Activated CD4-positive, alpha-beta T cell treated with anti-CD3 and anti-CD28 coated beads, Interleukin-2, amount 50 U/mL, for 48 hours (primary cell): ENCODE results near the gene NFASC.

ENCODE experiments used
- DNase-seq, 2 experiments: peaks; one replicate each; pipeline ENCODE4 v3.0.0-alpha.2; 2020

The NFASC gene

GRCh38 chr1:205016075-205016474, 145.4 kb downstream of the NFASC start:
- DNase-seq, result no peak

- no peak for DNase-seq
Observed at GRCh38 chr1:205016584-205016983, 145.9 kb downstream of the NFASC start.

DNA sequence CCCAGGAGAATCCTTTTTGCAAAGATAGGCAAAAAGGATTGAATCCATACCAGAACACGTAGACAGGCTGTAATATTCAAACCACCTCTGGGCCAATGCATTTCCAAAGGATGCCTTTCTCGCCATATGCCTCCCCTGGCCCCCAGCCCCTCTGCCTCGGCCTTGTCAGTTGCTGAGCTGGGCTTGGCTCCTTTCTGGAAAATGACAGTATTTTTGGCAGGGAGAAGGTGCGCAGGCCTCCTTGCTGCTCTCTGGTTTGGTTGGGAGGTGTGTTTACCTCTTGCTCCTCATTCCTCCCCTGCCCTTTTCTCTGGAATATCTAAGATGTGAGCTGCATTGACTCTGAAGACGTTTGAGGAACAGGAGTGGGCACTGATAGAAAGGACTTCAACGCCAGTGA, 146.3 kb downstream of the NFASC start:
- DNase-seq, result no peak

DNA sequence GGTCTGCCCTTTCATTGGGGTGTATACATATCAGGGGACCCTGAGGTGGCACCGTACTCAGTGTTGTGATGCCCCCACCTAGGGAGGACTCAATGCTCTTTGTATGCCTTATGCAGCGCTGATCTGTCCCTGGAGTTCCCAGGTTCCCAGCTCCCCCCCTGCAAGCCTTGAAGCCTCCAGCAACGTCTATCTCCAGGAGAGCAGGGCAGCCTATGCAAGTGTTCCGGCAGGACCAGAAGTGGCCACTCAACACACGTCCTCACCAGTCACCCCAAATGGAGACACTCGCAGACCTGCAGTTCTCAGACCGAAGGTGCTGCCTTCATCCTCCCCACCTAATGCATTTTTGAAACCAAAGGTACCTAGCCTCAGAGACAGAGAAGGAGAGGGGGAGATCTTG, 147.1 kb downstream of the NFASC start:
- no peak for DNase-seq

- DNase-seq, result no peak
Observed at GRCh38 chr1:205018381-205018780, 147.7 kb downstream of the NFASC start.

DNA sequence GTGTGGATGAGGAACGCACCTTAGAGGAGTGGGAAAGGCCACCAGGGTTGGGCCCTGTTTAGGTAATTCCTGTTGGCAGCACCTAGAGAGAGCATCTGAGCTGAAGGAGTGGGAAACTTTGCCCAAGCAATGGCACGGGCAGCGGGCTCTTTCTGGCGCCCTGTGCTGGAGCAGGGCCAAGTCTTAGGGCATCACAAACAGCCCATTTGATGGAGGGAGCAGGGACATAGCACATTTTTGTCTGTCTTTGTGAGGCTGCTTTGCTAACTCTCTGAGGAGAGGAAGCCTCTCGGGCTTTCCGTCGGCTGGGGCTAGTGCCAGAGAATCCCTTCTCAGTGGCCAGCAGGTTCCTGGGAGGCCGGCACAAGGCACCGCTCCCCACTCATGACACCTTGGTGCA, 149.8 kb downstream of the NFASC start:
- no peak for DNase-seq

DNA sequence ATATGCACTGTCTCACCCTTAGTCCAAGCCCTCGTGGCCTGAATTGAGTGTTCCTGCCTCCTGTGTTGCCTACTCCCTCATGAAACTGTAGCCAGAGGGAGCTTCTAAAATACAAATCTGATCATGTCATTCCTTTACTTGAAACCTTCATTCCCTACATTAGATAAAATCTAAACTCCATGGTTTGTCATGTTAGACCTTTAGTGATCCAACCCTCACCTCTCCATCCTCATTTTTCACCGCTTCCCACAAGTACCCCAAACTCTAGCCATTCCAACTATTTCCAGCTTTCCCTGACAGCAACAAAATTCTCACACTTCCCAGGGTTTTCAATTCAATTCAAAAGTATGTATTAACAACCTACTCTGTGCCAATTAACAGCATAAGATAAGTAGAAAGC, 154.0 kb downstream of the NFASC start:
- DNase-seq, result no peak

DNA sequence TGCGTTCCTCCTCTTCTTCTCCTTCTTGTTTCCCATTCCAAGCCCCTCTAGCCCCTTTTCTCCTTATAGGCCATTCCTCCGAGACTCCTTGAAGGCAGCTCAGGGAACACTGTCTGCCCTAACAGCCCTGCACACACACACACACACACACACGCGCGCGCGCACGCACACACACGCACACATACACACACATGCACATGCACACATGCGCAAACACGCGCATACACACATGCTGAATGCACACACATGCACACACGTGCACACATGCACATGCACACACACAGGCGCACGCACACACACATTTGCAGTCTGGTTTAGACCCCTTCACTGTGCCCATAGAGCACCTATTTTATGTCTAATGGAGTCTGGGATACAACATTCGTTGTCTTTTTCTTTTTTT, 154.6 kb downstream of the NFASC start:
- DNase-seq, result no peak

GRCh38 chr1:205026181-205026580, 155.5 kb downstream of the NFASC start:
- no peak for DNase-seq

- no peak for DNase-seq
Observed at GRCh38 chr1:205028390-205028789, 157.7 kb downstream of the NFASC start.

DNA sequence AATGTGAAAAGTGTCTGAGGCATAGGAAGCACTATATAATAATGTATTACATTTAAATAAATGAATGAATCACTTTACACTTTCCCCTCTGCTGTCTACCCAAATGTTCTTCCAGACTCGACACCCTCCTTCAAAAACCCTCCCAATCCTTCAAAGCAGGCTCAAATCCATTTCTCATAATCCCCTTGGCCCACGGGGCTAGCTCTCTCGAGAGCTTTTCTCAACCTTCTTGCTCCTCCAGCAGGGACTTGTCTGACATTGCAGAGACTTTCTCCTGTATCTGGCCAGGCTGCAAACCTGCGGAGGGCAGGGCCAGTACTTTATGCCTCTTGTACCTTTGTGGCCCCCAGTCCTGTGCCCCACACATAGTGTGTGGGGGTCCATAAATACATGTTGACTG, 158.3 kb downstream of the NFASC start:
- DNase-seq, result no peak

- DNase-seq, result no peak
Observed at GRCh38 chr1:205030241-205030640, 159.6 kb downstream of the NFASC start.

DNA sequence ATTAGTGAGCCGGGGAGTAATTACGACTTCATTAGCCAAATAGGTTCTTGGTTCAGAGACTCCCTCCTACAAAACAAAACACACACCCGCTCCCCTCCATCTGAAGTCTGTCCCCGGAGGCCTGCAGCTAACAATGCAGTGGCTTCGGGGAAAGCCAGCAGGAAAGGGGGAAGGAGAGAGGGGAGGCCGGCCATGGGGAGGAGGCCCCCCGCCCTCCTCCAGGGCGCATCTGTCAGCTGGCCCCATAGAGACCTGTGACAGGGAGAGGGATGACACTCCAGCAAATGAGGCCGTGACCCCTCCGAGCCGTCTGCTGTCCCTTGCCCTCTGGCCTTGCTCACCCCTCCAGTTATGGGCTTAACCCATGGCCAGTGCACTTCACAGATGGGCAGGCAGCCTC, 160.2 kb downstream of the NFASC start:
- DNase-seq, result no peak

DNA sequence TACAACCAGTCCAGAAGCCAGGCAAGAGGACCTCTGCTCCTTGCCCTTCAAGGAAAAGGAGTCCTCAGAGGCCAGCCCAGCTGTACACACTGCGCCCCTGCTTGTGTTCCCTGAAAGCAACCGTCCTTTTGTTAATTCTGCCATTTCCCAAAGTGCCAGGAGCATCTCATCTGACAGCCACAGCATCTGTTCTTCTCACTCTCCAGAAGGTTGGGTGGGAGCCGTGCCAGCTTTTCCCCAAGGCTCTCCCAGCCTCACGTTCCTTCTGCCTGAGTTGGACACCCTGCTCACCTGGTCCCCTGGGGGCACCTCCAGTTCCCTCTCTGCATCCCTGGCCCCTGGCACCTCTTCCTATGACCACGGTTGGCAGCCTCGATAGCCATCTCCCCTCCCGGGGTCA, 161.8 kb downstream of the NFASC start:
- no peak for DNase-seq

DNA sequence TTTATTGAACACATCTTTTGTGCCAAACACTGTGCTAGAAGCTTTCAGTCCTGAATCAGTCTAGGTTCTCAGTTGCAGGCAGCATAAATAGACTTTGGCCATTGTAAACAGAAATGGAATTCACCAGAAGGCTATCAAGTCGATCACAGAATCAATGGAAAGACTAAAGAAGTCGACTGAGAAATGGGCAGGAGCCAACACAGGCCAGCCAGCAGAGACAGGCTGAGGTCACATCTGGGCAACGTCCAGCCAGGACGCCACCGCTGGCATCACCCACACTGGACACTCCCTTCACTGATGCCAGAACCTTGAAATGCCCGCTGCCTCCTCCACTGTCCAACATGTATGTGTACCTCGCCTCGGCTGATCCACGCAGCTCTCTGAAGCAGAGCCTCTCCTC, 166.9 kb downstream of the NFASC start:
- no peak for DNase-seq

- DNase-seq, result no peak
Observed at GRCh38 chr1:205038132-205038786, 167.6 kb downstream of the NFASC start.

GRCh38 chr1:205041001-205041715, 170.5 kb downstream of the NFASC start:
- no peak for DNase-seq

DNA sequence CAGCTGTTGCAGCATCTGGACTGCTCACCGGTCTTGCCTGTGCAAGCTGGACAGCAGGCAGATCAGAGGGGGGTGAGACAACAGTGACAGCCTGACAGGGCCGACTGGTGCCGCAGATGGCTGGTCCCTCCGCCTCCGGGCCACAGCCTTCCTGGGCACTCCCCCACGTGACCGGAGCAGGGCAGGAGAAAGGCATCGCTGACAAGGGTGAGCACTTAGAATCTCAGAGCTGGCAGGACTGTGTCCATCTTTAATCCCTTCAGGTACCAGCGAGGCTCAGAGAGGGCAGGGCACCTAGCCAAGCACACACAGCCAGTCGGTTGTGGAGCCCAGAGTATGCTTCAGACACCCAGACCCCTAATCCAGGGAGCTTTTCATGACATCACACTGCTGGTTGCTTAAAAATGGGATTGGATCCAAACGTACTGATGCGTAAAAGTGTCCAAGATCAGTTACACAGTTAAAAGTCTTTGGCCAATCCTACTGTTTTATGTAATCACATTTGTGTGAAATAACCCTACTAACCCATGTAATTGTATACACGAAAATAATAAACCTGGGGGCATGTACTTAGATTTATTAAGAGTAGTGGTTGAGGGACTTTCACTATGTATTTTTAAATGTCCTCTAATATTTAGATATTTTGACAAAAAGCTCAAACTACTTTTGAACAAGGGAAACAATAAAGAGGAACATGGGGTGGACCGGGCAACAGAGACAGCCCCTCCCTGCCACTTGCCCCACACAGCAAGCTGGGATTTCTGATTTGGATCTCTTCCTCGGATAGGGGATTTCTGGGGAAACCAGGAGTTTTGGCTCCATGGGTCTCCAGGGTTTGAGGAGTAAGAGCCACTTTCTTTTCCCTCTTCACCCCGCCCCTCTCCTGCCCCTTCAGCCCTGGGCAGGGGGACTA, 171.6 kb downstream of the NFASC start:
- DNase-seq, result no peak

- DNase-seq, result no peak
Observed at GRCh38 chr1:205042911-205043806, 172.5 kb downstream of the NFASC start, which contains the start of gene CNTN2. CNTN2 (plus strand) TSS chr1:205043212; CDS start chr1:205053186, 9,974 bp downstream.

DNA sequence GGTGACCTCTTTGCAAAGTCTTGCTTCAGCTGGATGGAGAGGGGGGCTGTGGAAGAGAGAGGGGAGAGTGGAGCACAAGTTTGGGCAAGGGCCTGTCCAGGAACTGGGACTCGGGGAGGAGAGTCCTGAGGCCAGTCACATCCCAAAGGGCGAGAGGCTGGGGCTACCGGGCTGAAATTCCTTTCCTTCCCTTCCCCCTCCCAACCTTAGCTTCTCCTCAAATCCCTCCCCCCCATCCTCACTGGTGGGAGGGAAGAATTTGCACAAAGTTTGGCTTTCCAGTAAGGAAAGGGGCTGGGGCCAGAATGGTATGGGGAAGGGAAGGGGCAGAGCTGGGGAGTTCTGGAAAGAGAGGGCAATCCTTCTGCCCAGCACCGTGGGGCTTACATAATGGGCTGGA, 173.2 kb downstream of the NFASC start:
- no peak for DNase-seq

GRCh38 chr1:205044741-205045140, 174.1 kb downstream of the NFASC start:
- DNase-seq, result no peak

GRCh38 chr1:205045146-205045545, 174.5 kb downstream of the NFASC start:
- DNase-seq, result no peak

DNA sequence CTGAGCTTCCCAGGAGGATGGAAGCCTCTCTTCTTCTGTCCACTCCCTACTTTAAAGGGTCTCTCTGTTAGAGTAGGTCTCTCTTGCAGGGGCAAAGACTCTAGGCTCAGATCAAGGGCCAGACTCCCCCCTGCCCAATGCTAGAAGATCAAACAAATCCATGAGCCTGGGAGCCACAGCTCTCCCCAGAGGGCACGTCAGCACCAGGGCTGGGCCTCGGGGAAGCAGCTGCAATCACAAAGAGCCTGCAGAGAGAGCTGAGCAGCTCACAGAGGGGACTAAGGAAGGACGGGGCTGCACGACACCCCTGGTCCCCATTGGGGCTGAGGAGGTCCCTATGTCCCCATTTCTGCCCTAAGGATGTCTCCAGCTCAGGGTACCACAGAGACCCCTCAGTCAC, 176.2 kb downstream of the NFASC start:
- no peak for DNase-seq
